Omental fat pad (tissue), 4 donors: Measurements from ENCODE around the gene AGBL4. TPM values are rescaled to one million over a fixed set of nuclear protein-coding genes. Genes with fewer than 3 reads are reported as not detected.
"Not testable (repeated sequence)": the region's sequence is repeated elsewhere in the genome, so short reads cannot be mapped to it uniquely, and the experiment has no call there.

Experiments
- ATAC-seq: fragments of 150-250 bp; one replicate; pipeline ENCODE4 v1.9.1; 2016; ENCODE audit warnings: mild to moderate bottlenecking, moderate library complexity; ENCODE audit not compliant: low FRiP score
- DNase-seq: peaks from one replicate; pipeline ENCODE4 v3.0.0-alpha.2; 2019; ENCODE audit warnings: low spot score
- CTCF ChIP-seq, 3 donors: fragments of 450-650 bp; IDR thresholded peaks; one replicate each; pipeline ENCODE4 v1.5.1; 2016 to 2017; ENCODE audit warnings: antibody characterized with exemption in 3 of 3, mild to moderate bottlenecking in 3 of 3, moderate library complexity in 2 of 3
- total RNA-seq, 4 donors: library from RNA; depleted of rRNA; stranded (reverse); fragments of >200 nt; gene quantifications; one replicate each; pipeline ENCODE4 v1.1.0, GENCODE V29; 2016

Gene AGBL4
- total RNA-seq, 4 donors from 2014 or later: 0.31 to 1.1 (median 0.50) TPM

GRCh38 chr1:49045371-49045770 lies 978.4 kb downstream of the AGBL4 start:
- DNase-seq: no peak
- TF ChIP-seq CTCF (IDR thresholded peaks at IDR 0.05): no peak
- ATAC-seq: no peak

GRCh38 chr1:49036700-49037099 lies 987.1 kb downstream of the AGBL4 start:
- TF ChIP-seq CTCF (IDR thresholded peaks at IDR 0.05): no peak
- no peak for ATAC-seq
- DNase-seq: no peak

- no peak for TF ChIP-seq CTCF (IDR thresholded peaks at IDR 0.05)
- ATAC-seq (no peak), DNase-seq (no peak)
Measured at GRCh38 chr1:49028396-49028795, 995.4 kb downstream of the AGBL4 start.

GRCh38 chr1:49026230-49026811 lies 997.4 kb downstream of the AGBL4 start:
- no peak for DNase-seq
- no peak for TF ChIP-seq CTCF (IDR thresholded peaks at IDR 0.05)
- ATAC-seq: no peak

- no peak for DNase-seq
- no peak for TF ChIP-seq CTCF (IDR thresholded peaks at IDR 0.05)
- ATAC-seq: no peak
Measured at GRCh38 chr1:49016030-49016977, 1007.5 kb downstream of the AGBL4 start.

- TF ChIP-seq CTCF (IDR thresholded peaks at IDR 0.05): no peak
- no peak for ATAC-seq
- DNase-seq: no peak
Measured at GRCh38 chr1:49013079-49013478, 1010.7 kb downstream of the AGBL4 start.

GRCh38 chr1:49002981-49003380 lies 1020.8 kb downstream of the AGBL4 start:
- not testable (repeated sequence) for DNase-seq, ATAC-seq
